Calu3 (cell line): Measurements from ENCODE around the gene HEBP2. TPM values are rescaled to one million over a fixed set of nuclear protein-coding genes. Genes with fewer than 3 reads are reported as not detected.
A peak's percentile ranks its signal among the peaks of the same experiment; 100 is the strongest.

Source experiments
- BruUV-seq: library from RNA; stranded (reverse); fragments of 400-500 nt; replicated peaks from 2 replicates; lab custom pipeline; 2021; lab: Mats Ljungman, UMichigan
- CTCF ChIA-PET: fragments of 300-600 bp; sonication (Branson Sonifier 250); formaldehyde crosslinking; loops from one replicate; lab custom pipeline; 2022; ENCODE audit warnings: antibody characterized with exemption; lab: Charles Lee
- DNase-seq: peaks from one replicate; pipeline ENCODE4 v3.0.0; 2022
- H3K27ac Mint-ChIP-seq: one replicate; pipeline ENCODE4 v1.8.0; 2022; ENCODE audit warnings: mixed read lengths; ENCODE audit not compliant: unreplicated experiment
- H3K27me3 Mint-ChIP-seq: one replicate; pipeline ENCODE4 v1.8.0; 2022; ENCODE audit warnings: mixed read lengths; ENCODE audit not compliant: unreplicated experiment
- H3K36me3 Mint-ChIP-seq: one replicate; pipeline ENCODE4 v1.8.0; 2022; ENCODE audit warnings: mild to moderate bottlenecking, moderate library complexity, mixed read lengths; ENCODE audit not compliant: insufficient read depth, unreplicated experiment
- H3K4me1 Mint-ChIP-seq: one replicate; pipeline ENCODE4 v1.8.0; 2022; ENCODE audit warnings: mild to moderate bottlenecking, low read depth, mixed read lengths; ENCODE audit not compliant: unreplicated experiment
- H3K4me3 Mint-ChIP-seq: one replicate; pipeline ENCODE4 v1.8.0; 2022; ENCODE audit warnings: mild to moderate bottlenecking, low read depth, moderate library complexity, mixed read lengths; ENCODE audit not compliant: unreplicated experiment
- H3K9me3 Mint-ChIP-seq: one replicate; pipeline ENCODE4 v1.8.0; 2022; ENCODE audit warnings: low read depth, mixed read lengths; ENCODE audit not compliant: unreplicated experiment
- CTCF ChIP-seq: fragments of 200-600 bp; IDR thresholded peaks from one replicate; pipeline ENCODE4 v1.8.0; 2022; ENCODE audit warnings: antibody characterized with exemption; ENCODE audit not compliant: unreplicated experiment
- intact Hi-C: fragments of 100-400 bp; cut with micrococcal nuclease; formaldehyde crosslinking; loops from one replicate; pipeline ENCODE4 v1.10.0; 2022; ENCODE audit not compliant: unreplicated experiment
- total RNA-seq: library from RNA; stranded (reverse); gene quantifications from 2 replicates; pipeline ENCODE4 v1.2.3, GENCODE V29; 2022

HEBP2 gene
- total RNA-seq, 1 experiment from 2014 or later = 33.4 TPM

DNA sequence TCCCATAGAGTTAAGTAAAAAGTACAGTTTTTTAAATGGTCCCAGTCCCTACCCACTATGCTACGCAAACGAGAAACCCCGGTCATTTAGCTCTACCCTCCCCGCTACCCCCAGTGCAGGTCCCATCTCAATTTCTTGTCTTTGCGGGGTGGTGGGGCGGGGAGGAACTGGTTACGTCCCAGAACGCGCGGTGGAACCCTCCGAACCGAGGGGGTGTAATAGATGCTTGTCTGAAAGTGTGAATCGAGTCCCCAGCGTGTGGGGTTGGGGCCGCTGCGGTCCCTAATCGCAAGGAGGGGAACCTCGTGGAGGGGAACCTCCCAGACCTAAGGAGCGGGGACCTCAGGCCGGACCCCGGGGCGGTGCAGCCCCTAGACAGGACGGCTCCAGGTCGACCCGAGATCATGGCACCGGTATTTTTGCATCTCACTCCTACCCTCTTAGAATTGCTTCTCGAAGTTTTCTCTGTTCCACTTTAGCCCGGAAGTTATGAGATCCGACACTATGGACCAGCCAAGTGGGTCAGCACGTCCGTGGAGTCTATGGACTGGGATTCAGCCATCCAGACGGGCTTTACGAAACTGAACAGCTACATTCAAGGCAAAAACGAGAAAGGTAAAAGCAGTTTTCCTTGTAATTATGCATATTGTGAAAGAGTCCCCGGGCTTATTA lies 779 bp downstream of the HEBP2 start:
- H3K9me3 Mint-ChIP-seq = no peaks in the 10 kb centered on the region
- peaks cover 7% of the 10 kb centered on the region for H3K4me1 Mint-ChIP-seq
- CTCF ChIA-PET = interaction anchor here (0.6 to 1.3 kb wide), 4 partner anchors 32 to 402 kb away, joined by 3 to 5 read pairs (median 4); no protein-coding TSS in a partner anchor
- no peak for DNase-seq
- no TSS peak for BruUV-seq
- intact Hi-C loops = loop anchor here (5.0 to 10.0 kb wide), 3 partner anchors 50 to 403 kb away; no protein-coding TSS in a partner anchor
- TF ChIP-seq CTCF = no peak
- H3K27ac Mint-ChIP-seq = peak overlapping the region; percentile 52
- peaks cover 31% of the 10 kb centered on the region for H3K36me3 Mint-ChIP-seq
- peak overlapping the region; percentile 76 for H3K4me3 Mint-ChIP-seq
- H3K27me3 Mint-ChIP-seq = no peaks in the 10 kb centered on the region

DNA sequence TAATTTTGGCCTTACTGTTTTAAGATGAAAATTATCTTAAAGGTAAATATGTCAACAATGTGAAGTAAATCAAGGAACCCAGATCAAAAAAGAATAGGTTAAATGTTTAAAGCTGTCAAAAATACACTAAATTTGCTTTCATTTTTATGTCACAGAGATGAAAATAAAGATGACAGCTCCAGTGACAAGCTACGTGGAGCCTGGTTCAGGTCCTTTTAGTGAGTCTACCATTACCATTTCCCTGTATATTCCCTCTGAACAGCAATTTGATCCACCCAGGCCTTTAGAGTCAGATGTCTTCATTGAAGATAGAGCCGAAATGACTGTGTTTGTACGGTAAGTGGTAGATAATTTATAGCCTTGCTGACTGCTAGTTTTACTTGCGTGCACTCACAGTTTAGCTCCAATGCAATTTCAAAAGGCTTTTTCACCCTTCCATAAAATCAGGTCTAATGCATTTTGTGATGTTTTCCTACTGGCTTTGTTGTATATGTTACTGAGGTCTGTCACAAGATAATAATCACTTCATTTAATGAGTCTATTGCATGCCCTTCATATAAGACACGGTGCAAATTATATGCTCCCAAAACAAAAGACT lies 1.9 kb downstream of the HEBP2 start:
- CTCF ChIA-PET = no interaction called here
- TSS peak; percentile 37 for BruUV-seq
- DNase-seq = no peak
- Mint-ChIP-seq H3K27me3 (no peaks in the 10 kb centered on the region), H3K27ac (peak overlapping the region; percentile 52), H3K36me3 (peaks cover 34% of the 10 kb centered on the region), H3K4me3 (peak overlapping the region; percentile 21), H3K4me1 (peaks cover 10% of the 10 kb centered on the region), H3K9me3 (no peaks in the 10 kb centered on the region)
- TF ChIP-seq CTCF = no peak
- intact Hi-C loops = loop anchor here (2.0 to 10.0 kb wide), 3 partner anchors 51 to 289 kb away; no protein-coding TSS in a partner anchor

DNA sequence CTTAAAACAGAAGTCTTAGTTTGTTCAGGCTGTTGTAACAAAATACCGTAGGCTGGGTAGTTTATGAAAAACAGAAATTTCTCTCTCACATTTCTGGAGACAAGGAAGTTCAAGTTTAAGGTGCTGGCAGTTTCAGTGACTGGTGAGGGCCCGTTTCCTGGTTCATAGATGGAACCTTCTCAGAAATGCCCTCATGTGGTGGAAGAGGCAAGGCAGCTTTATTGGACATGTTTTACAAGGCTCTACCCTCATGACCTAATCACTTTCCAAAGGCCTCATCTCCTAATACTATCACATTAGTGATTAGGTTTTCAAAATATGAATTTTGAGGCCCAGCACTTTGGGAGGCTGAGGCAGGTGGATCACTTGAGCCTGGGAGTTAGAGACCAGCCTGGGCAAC lies 2.4 kb downstream of the HEBP2 start:
- BruUV-seq = no TSS peak
- CTCF ChIA-PET = no interaction called here
- Mint-ChIP-seq H3K27me3 (no peaks in the 10 kb centered on the region), H3K27ac (no peak overlapping the region), H3K4me3 (no peak overlapping the region), H3K4me1 (peaks cover 10% of the 10 kb centered on the region), H3K36me3 (peaks cover 34% of the 10 kb centered on the region), H3K9me3 (no peaks in the 10 kb centered on the region)
- peak; percentile 10 for DNase-seq
- intact Hi-C loops = loop anchor here (2.0 to 10.0 kb wide), 3 partner anchors 52 to 290 kb away; no protein-coding TSS in a partner anchor
- TF ChIP-seq CTCF = no peak

DNA sequence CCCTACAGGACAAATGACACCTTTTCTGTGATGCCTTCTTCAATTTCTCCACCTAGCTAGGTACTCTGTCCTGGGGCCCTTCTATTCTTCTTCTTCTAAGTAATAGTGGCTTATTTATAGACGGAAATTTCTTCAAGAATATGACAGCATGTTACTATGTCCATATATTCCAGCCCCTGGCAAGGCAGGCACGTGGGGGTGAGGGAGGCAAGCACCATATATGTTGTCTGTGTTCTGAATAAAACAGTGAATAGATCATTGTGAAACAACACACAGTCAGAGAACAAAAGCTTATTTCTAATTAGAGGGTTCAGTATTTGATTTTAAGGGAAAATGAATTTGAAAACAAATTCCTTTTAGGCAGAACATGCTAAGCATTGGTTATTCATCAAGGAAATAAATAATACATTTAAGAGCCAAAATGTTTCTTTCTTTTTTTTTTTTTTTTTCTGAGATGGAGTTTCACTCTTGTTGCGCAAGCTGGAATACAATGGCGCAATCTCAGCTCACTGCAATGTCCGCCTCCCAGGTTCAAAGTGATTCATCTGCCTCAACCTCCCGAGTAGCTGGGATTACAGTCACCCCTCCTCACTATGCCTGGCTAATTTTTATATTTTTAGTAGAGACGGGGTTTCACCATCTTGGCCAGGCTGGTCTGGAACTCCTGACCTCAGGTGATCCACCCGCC lies 6.2 kb downstream of the HEBP2 start:
- Mint-ChIP-seq H3K27me3 (no peaks in the 10 kb centered on the region), H3K9me3 (no peaks in the 10 kb centered on the region), H3K36me3 (peaks cover 29% of the 10 kb centered on the region), H3K4me3 (no peak overlapping the region), H3K27ac (no peak overlapping the region), H3K4me1 (peaks cover 10% of the 10 kb centered on the region)
- TF ChIP-seq CTCF = no peak
- intact Hi-C loops = no loop called here
- DNase-seq = no peak
- BruUV-seq = no TSS peak
- CTCF ChIA-PET = interaction anchor here (0.7 kb wide), 2 partner anchors 16 to 83 kb away, joined by 4 to 6 read pairs; no protein-coding TSS in a partner anchor
